ENCODE results near the gene FGD1. TPM values are rescaled to one million over a fixed set of nuclear protein-coding genes. Genes with fewer than 3 reads are reported as not detected.
"Not testable (repeated sequence)": the region's sequence is repeated elsewhere in the genome, so short reads cannot be mapped to it uniquely, and the experiment has no call there.

The FGD1 gene
- total RNA-seq (2021) = 32.8 to 36.3 TPM (median 33.7 TPM) in 3 replicates
- percentile 60 among the genes with signal in this experiment for Bru-seq, nascent RNA
- long read RNA-seq, experiment 1, full-length matches to known transcripts = 77 of 119 reads
- long read RNA-seq, experiment 1, partial matches to known transcripts = 28 of 119 reads
- long read RNA-seq, experiment 1, other reads (novel, unspliced or antisense) = 14 of 119 reads
- long read RNA-seq, experiment 2, full-length matches to known transcripts = 11 of 33 reads
- long read RNA-seq, experiment 2, partial matches to known transcripts = 18 of 33 reads
- long read RNA-seq, experiment 2, other reads (novel, unspliced or antisense) = 4 of 33 reads
- long read RNA-seq, experiment 3, partial matches to known transcripts = 2 of 2 reads
- long read RNA-seq, experiment 3, other reads (novel, unspliced or antisense) = 0 of 2 reads

- Mint-ChIP-seq H3K27me3 (ENCODE audit: low read depth) (no peaks in the 10 kb centered on the region; the same call in 1 of the 2 replicates), H3K9me3 (peaks cover 3% of the 10 kb centered on the region; the same call in 1 of the 2 replicates), H3K4me3 (peak within 1 kb of the TSS; percentile 86), H3K36me3 (no peaks in the 10 kb centered on the region), H3K4me1 (peaks cover 49% of the 10 kb centered on the region), H3K27ac (peak within 1 kb of the TSS; percentile 89)
- ChIA-PET POLR2A (interaction anchor here (0.8 kb wide), 1 partner anchor 34 kb away, joined by 3 read pairs; the partner anchor contains the start of gene GNL3L), CTCF (no interaction called here)
- DNase-seq (ENCODE audit: low spot score) (peak; percentile 77), ATAC-seq (peak; percentile 75)
- TF ChIP-seq ELF4 (CRISPR knock-in tag; IDR thresholded peaks at IDR 0.05; ENCODE audit: low read depth) (no peak), NR1H2 (CRISPR knock-in tag; IDR thresholded peaks at IDR 0.05) (no peak), ATF3 (CRISPR knock-in tag; conservative IDR thresholded peaks at IDR 0.05) (no peak), FOXP4 (CRISPR knock-in tag; IDR thresholded peaks at IDR 0.05) (no peak), GRHL2 (CRISPR knock-in tag; IDR thresholded peaks at IDR 0.05; ENCODE audit: insufficient replicate concordance, severe bottlenecking) (no peak), TCF7 (CRISPR knock-in tag; IDR thresholded peaks at IDR 0.05; ENCODE audit: low read depth) (no peak), OVOL2 (CRISPR knock-in tag; IDR thresholded peaks at IDR 0.05; ENCODE audit: borderline replicate concordance) (no peak), TP53 (CRISPR knock-in tag; IDR thresholded peaks at IDR 0.05) (no peak), ERG (CRISPR knock-in tag; IDR thresholded peaks at IDR 0.05) (no peak), GABPB1 (CRISPR knock-in tag; IDR thresholded peaks at IDR 0.05) (no peak), FOXK1 (CRISPR knock-in tag; IDR thresholded peaks at IDR 0.05) (no peak), ZSCAN18 (CRISPR knock-in tag; IDR thresholded peaks at IDR 0.05) (no peak), EMX1 (CRISPR knock-in tag; IDR thresholded peaks at IDR 0.05) (no peak), CREM (CRISPR knock-in tag; IDR thresholded peaks at IDR 0.05) (no peak), PRDM15 (CRISPR knock-in tag; IDR thresholded peaks at IDR 0.05) (no peak)
These were observed at the start of gene FGD1 for GRCh38 chrX:54495814-54496516. TSS of gene FGD1 (minus strand) at chrX:54496234. CDS start at chrX:54495432, 802 bp downstream.

GRCh38 chrX:54542239-54542638, 46.2 kb upstream of the FGD1 start:
- peaks cover 54% of the 10 kb centered on the region for H3K36me3 Mint-ChIP-seq
- ATAC-seq; H3K9me3 Mint-ChIP-seq; H3K4me1 Mint-ChIP-seq; DNase-seq (ENCODE audit: low spot score); H3K4me3 Mint-ChIP-seq; POLR2A ChIA-PET; H3K27me3 Mint-ChIP-seq (ENCODE audit: low read depth); CTCF ChIA-PET; H3K27ac Mint-ChIP-seq: not testable (repeated sequence)

All from WTC11 (cell line).